GM23338 (cell line): ENCODE measurements around the gene SRM. TPM values are rescaled to one million over a fixed set of nuclear protein-coding genes. Genes with fewer than 3 reads are reported as not detected.

Experiments used
- ATAC-seq: fragments of 200-7000 bp; cut with Tn5 transposase; 3 replicates; pipeline ENCODE4 v1.9.1; 2020
- DNase-seq: peaks from one replicate; pipeline ENCODE4 v3.0.0-alpha.2; 2015; ENCODE audit warnings: low spot score
- H2AFZ ChIP-seq: fragments of 200-600 bp; sonication (generic); 2 replicates; pipeline ENCODE4 v1.8.0; 2016; ENCODE audit warnings: antibody characterized with exemption, mild to moderate bottlenecking, moderate library complexity
- H3F3A ChIP-seq: fragments of 200-600 bp; sonication (generic); replicated peaks from 2 replicates; pipeline ENCODE4 v1.8.0; 2017; ENCODE audit warnings: antibody characterized with exemption, mixed run types, low read depth
- H3K27ac ChIP-seq: fragments of 200-600 bp; sonication (generic); 2 replicates; pipeline ENCODE4 v1.6.1; 2016; ENCODE audit warnings: low read depth
- H3K27me3 ChIP-seq: fragments of 200-600 bp; sonication (generic); 2 replicates; pipeline ENCODE4 v1.8.0; 2016; ENCODE audit warnings: mild to moderate bottlenecking, mixed run types, moderate library complexity; ENCODE audit not compliant: insufficient read depth
- H3K36me3 ChIP-seq: fragments of 200-600 bp; sonication (generic); 2 replicates; pipeline ENCODE4 v1.8.0; 2016; ENCODE audit warnings: mild to moderate bottlenecking; ENCODE audit not compliant: insufficient read depth
- H3K4me1 ChIP-seq: fragments of 200-600 bp; sonication (generic); 2 replicates; pipeline ENCODE4 v1.8.0; 2016; ENCODE audit warnings: mild to moderate bottlenecking, moderate library complexity; ENCODE audit not compliant: insufficient read depth
- H3K4me2 ChIP-seq: fragments of 200-600 bp; sonication (generic); 2 replicates; pipeline ENCODE4 v1.7.1; 2017; ENCODE audit warnings: mixed run types
- H3K4me3 ChIP-seq: fragments of 200-600 bp; sonication (generic); 2 replicates; pipeline ENCODE4 v1.6.1; 2016; ENCODE audit warnings: mixed run types
- H3K79me2 ChIP-seq: fragments of 200-600 bp; sonication (generic); replicated peaks from 2 replicates; pipeline ENCODE4 v1.8.0; 2017; ENCODE audit warnings: mild to moderate bottlenecking; ENCODE audit not compliant: insufficient read depth
- H3K9me2 ChIP-seq: fragments of 200-600 bp; sonication (generic); 2 replicates; pipeline ENCODE4 v1.8.0; 2017; ENCODE audit not compliant: insufficient read depth
- H4K20me1 ChIP-seq: fragments of 200-600 bp; sonication (generic); replicated peaks from 2 replicates; pipeline ENCODE4 v1.8.0; 2017; ENCODE audit warnings: mild to moderate bottlenecking; ENCODE audit not compliant: insufficient read depth
- H3K27ac Mint-ChIP-seq: 2 replicates; pipeline ENCODE4 v1.8.0; 2020; ENCODE audit warnings: inconsistent platforms, mild to moderate bottlenecking, moderate library complexity, mixed read lengths
- H3K27me3 Mint-ChIP-seq: 3 replicates; pipeline ENCODE4 v1.8.0; 2022; ENCODE audit warnings: low read depth, mild to moderate bottlenecking, moderate library complexity, mixed read lengths, inconsistent platforms; ENCODE audit not compliant: insufficient read depth, poor library complexity
- H3K36me3 Mint-ChIP-seq: 3 replicates; pipeline ENCODE4 v1.8.0; 2021; ENCODE audit warnings: low read depth, mild to moderate bottlenecking, inconsistent platforms, moderate library complexity, mixed read lengths
- H3K4me1 Mint-ChIP-seq: 3 replicates; pipeline ENCODE4 v1.8.0; 2020; ENCODE audit warnings: mild to moderate bottlenecking, inconsistent platforms, mixed read lengths
- H3K4me3 Mint-ChIP-seq: 3 replicates; pipeline ENCODE4 v1.8.0; 2021; ENCODE audit warnings: moderate library complexity, mild to moderate bottlenecking, inconsistent platforms, mixed read lengths
- H3K9me3 Mint-ChIP-seq: 3 replicates; pipeline ENCODE4 v1.8.0; 2020; ENCODE audit warnings: moderate library complexity, mild to moderate bottlenecking, inconsistent platforms, mixed read lengths
- CREB1 ChIP-seq: fragments of 250-450 bp; sonication (Bioruptor Pico); IDR thresholded peaks from 2 replicates; pipeline ENCODE4 v1.5.0; 2020; ENCODE audit warnings: low read depth, mild to moderate bottlenecking, moderate library complexity
- CTCF ChIP-seq, 2 experiments: fragments of 200-600 bp in 1 of 2; sonication (generic) in 1 of 2; conservative IDR thresholded peaks; 2 replicates each; pipeline versions ENCODE4 v1.5.1 to v1.6.1; 2016 to 2017; ENCODE audit warnings: antibody characterized with exemption in 2 of 2, low read depth in 2 of 2, mild to moderate bottlenecking in 2 of 2, moderate library complexity in 1 of 2
- ETS1 ChIP-seq: IDR thresholded peaks from 2 replicates; pipeline ENCODE4 v1.6.1; 2016; ENCODE audit warnings: antibody characterized with exemption
- EZH2 ChIP-seq: fragments of 200-600 bp; sonication (generic); IDR thresholded peaks from one replicate; pipeline ENCODE4 v1.8.0; 2017; ENCODE audit warnings: antibody characterized with exemption, mild to moderate bottlenecking, low read depth; ENCODE audit not compliant: unreplicated experiment
- EZH2phosphoT487 ChIP-seq: fragments of 200-600 bp; sonication (generic); IDR thresholded peaks from one replicate; pipeline ENCODE4 v1.8.1; 2018; ENCODE audit warnings: antibody characterized with exemption; ENCODE audit not compliant: unreplicated experiment
- JUNB ChIP-seq: IDR thresholded peaks from one replicate; pipeline ENCODE4 v1.6.1; 2016; ENCODE audit warnings: antibody characterized with exemption; ENCODE audit not compliant: unreplicated experiment
- NANOG ChIP-seq: IDR thresholded peaks from 2 replicates; pipeline ENCODE4 v1.6.1; 2016; ENCODE audit warnings: antibody characterized with exemption, borderline replicate concordance
- POLR2AphosphoS5 ChIP-seq: IDR thresholded peaks from 2 replicates; pipeline ENCODE4 v1.6.1; 2016; ENCODE audit warnings: antibody characterized with exemption, low read depth
- REST ChIP-seq: IDR thresholded peaks from one replicate; pipeline ENCODE4 v1.6.1; 2018; ENCODE audit warnings: antibody characterized with exemption; ENCODE audit not compliant: unreplicated experiment
- STAT1 ChIP-seq: IDR thresholded peaks from one replicate; pipeline ENCODE4 v1.6.1; 2016; ENCODE audit warnings: antibody characterized with exemption; ENCODE audit not compliant: unreplicated experiment
- ZNF114 ChIP-seq: fragments of 250-450 bp; sonication (Bioruptor Pico); IDR thresholded peaks from 2 replicates; pipeline ENCODE4 v1.5.0; 2020; ENCODE audit warnings: mild to moderate bottlenecking, moderate library complexity
- ZNF331 ChIP-seq: fragments of 250-450 bp; sonication (Bioruptor Pico); IDR thresholded peaks from 2 replicates; pipeline ENCODE4 v1.5.0; 2020; ENCODE audit warnings: low read depth, mild to moderate bottlenecking, moderate library complexity
- ZNF462 ChIP-seq: fragments of 250-450 bp; sonication (Bioruptor Pico); IDR thresholded peaks from 2 replicates; pipeline ENCODE4 v1.5.0; 2020; ENCODE audit warnings: mild to moderate bottlenecking, moderate library complexity
- polyA plus RNA-seq: library from polyadenylated mRNA; unstranded; fragments of >200 nt; fragmentation: Nextera tagmentation; extraction: Ambion mirVana; gene quantifications from 2 replicates; pipeline ENCODE4 v1.2.1, GENCODE V29; 2016
- total RNA-seq: library from RNA; depleted of rRNA; stranded (reverse); fragments of >200 nt; shearing (Covaris generic); gene quantifications from 2 replicates; pipeline ENCODE4 v1.2.3, GENCODE V29; 2014

SRM gene
- total and polyA plus RNA-seq, 2 experiments from 2014 or later, result 170 to 253 TPM

- Histone ChIP-seq H4K20me1 (peaks cover 13% of the 10 kb centered on the region), H3K4me3 (no peak overlapping the region), H3F3A (no peaks in the 10 kb centered on the region), H3K36me3 (peaks cover 12% of the 10 kb centered on the region; the same call in 1 of the 2 replicates), H3K4me2 (no peak overlapping the region), H3K4me1 (peaks cover 7% of the 10 kb centered on the region), H2AFZ (no peak overlapping the region), H3K9me2 (no peaks in the 10 kb centered on the region), H3K79me2 (peaks cover 21% of the 10 kb centered on the region), H3K27me3 (no peaks in the 10 kb centered on the region), H3K27ac (no peak overlapping the region)
- no peak for DNase-seq
- TF ChIP-seq EZH2 (no peak), STAT1 (no peak), ZNF114 (CRISPR knock-in tag) (no peak), REST (no peak), JUNB (no peak), NANOG (no peak), EZH2phosphoT487 (no peak), CREB1 (no peak), POLR2AphosphoS5 (no peak), ZNF331 (CRISPR knock-in tag) (no peak), ZNF462 (no peak), ETS1 (no peak), CTCF (conservative IDR thresholded peaks at IDR 0.05; ENCODE audit: low read depth in 2 of 2) (no peak)
- no peak overlapping the region for H3K27ac Mint-ChIP-seq
- ATAC-seq, result no peak
- no peaks in the 10 kb centered on the region for H3K9me3 Mint-ChIP-seq
- peaks cover 4% of the 10 kb centered on the region for H3K4me1 Mint-ChIP-seq
- H3K4me3 Mint-ChIP-seq, result no peak overlapping the region
- peaks cover 1% of the 10 kb centered on the region for H3K27me3 Mint-ChIP-seq
- peaks cover 25% of the 10 kb centered on the region for H3K36me3 Mint-ChIP-seq
Observed at GRCh38 chr1:11101347-11101746, 41.5 kb upstream of the SRM start.
